Calu3 (cell line): ENCODE data around the gene C1orf122. TPM values are rescaled to one million over a fixed set of nuclear protein-coding genes. Genes with fewer than 3 reads are reported as not detected.

ENCODE experiments used
- BruUV-seq: library from RNA; stranded (reverse); fragments of 400-500 nt; replicated peaks from 2 replicates; lab custom pipeline; 2021; lab: Mats Ljungman, UMichigan
- CTCF ChIA-PET: fragments of 300-600 bp; sonication (Branson Sonifier 250); formaldehyde crosslinking; loops from one replicate; lab custom pipeline; 2022; ENCODE audit warnings: antibody characterized with exemption; lab: Charles Lee
- DNase-seq: peaks from one replicate; pipeline ENCODE4 v3.0.0; 2022
- H3K27ac Mint-ChIP-seq: one replicate; pipeline ENCODE4 v1.8.0; 2022; ENCODE audit warnings: mixed read lengths; ENCODE audit not compliant: unreplicated experiment
- H3K27me3 Mint-ChIP-seq: one replicate; pipeline ENCODE4 v1.8.0; 2022; ENCODE audit warnings: mixed read lengths; ENCODE audit not compliant: unreplicated experiment
- H3K36me3 Mint-ChIP-seq: one replicate; pipeline ENCODE4 v1.8.0; 2022; ENCODE audit warnings: mild to moderate bottlenecking, moderate library complexity, mixed read lengths; ENCODE audit not compliant: insufficient read depth, unreplicated experiment
- H3K4me1 Mint-ChIP-seq: one replicate; pipeline ENCODE4 v1.8.0; 2022; ENCODE audit warnings: mild to moderate bottlenecking, low read depth, mixed read lengths; ENCODE audit not compliant: unreplicated experiment
- H3K4me3 Mint-ChIP-seq: one replicate; pipeline ENCODE4 v1.8.0; 2022; ENCODE audit warnings: mild to moderate bottlenecking, low read depth, moderate library complexity, mixed read lengths; ENCODE audit not compliant: unreplicated experiment
- H3K9me3 Mint-ChIP-seq: one replicate; pipeline ENCODE4 v1.8.0; 2022; ENCODE audit warnings: low read depth, mixed read lengths; ENCODE audit not compliant: unreplicated experiment
- CTCF ChIP-seq: fragments of 200-600 bp; IDR thresholded peaks from one replicate; pipeline ENCODE4 v1.8.0; 2022; ENCODE audit warnings: antibody characterized with exemption; ENCODE audit not compliant: unreplicated experiment
- intact Hi-C: fragments of 100-400 bp; cut with micrococcal nuclease; formaldehyde crosslinking; loops from one replicate; pipeline ENCODE4 v1.10.0; 2022; ENCODE audit not compliant: unreplicated experiment
- total RNA-seq: library from RNA; stranded (reverse); gene quantifications from 2 replicates; pipeline ENCODE4 v1.2.3, GENCODE V29; 2022

Gene C1orf122
- total RNA-seq, 1 experiment from 2014 or later = 41.3 TPM

- H3K4me1 Mint-ChIP-seq = peaks cover 34% of the 10 kb centered on the region
- H3K9me3 Mint-ChIP-seq = no peaks in the 10 kb centered on the region
- TF ChIP-seq CTCF = no peak
- H3K4me3 Mint-ChIP-seq = no peak overlapping the region
- peaks cover 12% of the 10 kb centered on the region for H3K36me3 Mint-ChIP-seq
- BruUV-seq = no TSS peak
- DNase-seq = no peak
- intact Hi-C loops = no loop called here
- no peaks in the 10 kb centered on the region for H3K27me3 Mint-ChIP-seq
- CTCF ChIA-PET = interaction anchor here (0.5 to 0.7 kb wide), 2 partner anchors 10 to 240 kb away, joined by 6 to 7 read pairs; no protein-coding TSS in a partner anchor
- no peak overlapping the region for H3K27ac Mint-ChIP-seq
Measured at GRCh38 chr1:37845786-37846185, 38.2 kb downstream of the C1orf122 start.

- DNase-seq = no peak
- Mint-ChIP-seq H3K27ac (peak overlapping the region; percentile 18), H3K36me3 (peaks cover 6% of the 10 kb centered on the region), H3K9me3 (no peaks in the 10 kb centered on the region), H3K4me3 (no peak overlapping the region), H3K27me3 (no peaks in the 10 kb centered on the region), H3K4me1 (peaks cover 34% of the 10 kb centered on the region)
- CTCF ChIA-PET = interaction anchor here (0.5 kb wide), 1 partner anchor 9 kb away, joined by 6 read pairs; no protein-coding TSS in a partner anchor
- TF ChIP-seq CTCF = no peak
- BruUV-seq = no TSS peak
- intact Hi-C loops = no loop called here
Measured at GRCh38 chr1:37846647-37847339, 39.2 kb downstream of the C1orf122 start.

GRCh38 chr1:37849480-37849879 lies 41.9 kb downstream of the C1orf122 start:
- H3K36me3 Mint-ChIP-seq = peaks cover 9% of the 10 kb centered on the region
- no peaks in the 10 kb centered on the region for H3K27me3 Mint-ChIP-seq
- BruUV-seq = no TSS peak
- H3K4me3 Mint-ChIP-seq = no peak overlapping the region
- intact Hi-C loops = no loop called here
- CTCF ChIA-PET = no interaction called here
- no peak for DNase-seq
- H3K4me1 Mint-ChIP-seq = peaks cover 26% of the 10 kb centered on the region
- no peak for TF ChIP-seq CTCF
- no peaks in the 10 kb centered on the region for H3K9me3 Mint-ChIP-seq
- H3K27ac Mint-ChIP-seq = no peak overlapping the region

GRCh38 chr1:37850352-37850955 lies 42.9 kb downstream of the C1orf122 start:
- Mint-ChIP-seq H3K4me1 (peaks cover 17% of the 10 kb centered on the region), H3K27ac (no peak overlapping the region), H3K4me3 (no peak overlapping the region), H3K27me3 (no peaks in the 10 kb centered on the region), H3K36me3 (peaks cover 18% of the 10 kb centered on the region), H3K9me3 (no peaks in the 10 kb centered on the region)
- CTCF ChIA-PET = interaction anchor here (0.6 to 0.9 kb wide), 3 partner anchors 10 to 855 kb away, joined by 3 to 6 read pairs (median 3); partner anchors contain the start of gene MTF1
- no peak for TF ChIP-seq CTCF
- DNase-seq = no peak
- no TSS peak for BruUV-seq
- intact Hi-C loops = no loop called here
